NCI-H345 treated with DMSO at 0.1 percent for 48 hours (cell line): Measurements from ENCODE around the gene CPED1.
"Not testable (repeated sequence)": the region's sequence is repeated elsewhere in the genome, so short reads cannot be mapped to it uniquely, and the experiment has no call there.

Source experiments
- DNase-seq: peaks from one replicate; lab custom pipeline; 2025; ENCODE audit not compliant: unreplicated experiment; lab: John Stamatoyannopoulos, UW

CPED1 gene

DNA sequence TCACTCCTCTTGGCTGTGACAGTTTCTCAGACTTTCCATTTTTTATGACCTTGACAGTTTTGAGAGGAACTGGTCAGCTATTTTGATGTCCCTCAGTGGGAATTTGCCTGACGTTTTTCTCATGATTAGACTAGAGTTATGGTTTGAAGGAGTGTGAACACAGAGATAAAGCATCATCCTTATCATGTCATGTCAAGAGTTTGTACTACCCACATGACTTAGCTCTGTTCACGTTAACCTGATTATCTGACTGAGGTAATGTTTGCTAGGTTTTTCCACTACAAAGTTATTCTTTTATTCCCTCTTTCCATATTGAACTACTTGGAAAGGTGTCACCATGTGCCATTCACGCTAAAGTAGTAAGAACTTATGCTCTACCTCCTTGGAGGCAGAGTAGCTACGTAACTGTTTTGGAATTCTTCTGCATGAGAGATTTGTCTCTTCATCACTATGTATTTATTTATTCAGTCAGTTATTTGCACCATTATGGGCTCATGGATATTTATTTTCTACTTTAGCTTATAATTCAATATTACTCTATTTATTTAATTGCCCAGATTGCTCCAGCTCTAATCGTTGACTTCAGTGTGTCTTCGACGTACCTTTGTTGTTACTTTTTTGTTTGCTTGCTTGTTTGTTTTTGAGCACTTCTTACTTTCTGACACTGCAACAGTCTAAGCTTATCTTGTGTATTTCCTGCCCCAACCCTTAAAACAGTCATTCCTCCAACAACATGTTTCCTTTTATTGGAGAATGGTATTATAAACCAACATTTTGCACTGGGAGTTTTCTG lies 50.4 kb downstream of the CPED1 start:
- no peak for DNase-seq

DNA sequence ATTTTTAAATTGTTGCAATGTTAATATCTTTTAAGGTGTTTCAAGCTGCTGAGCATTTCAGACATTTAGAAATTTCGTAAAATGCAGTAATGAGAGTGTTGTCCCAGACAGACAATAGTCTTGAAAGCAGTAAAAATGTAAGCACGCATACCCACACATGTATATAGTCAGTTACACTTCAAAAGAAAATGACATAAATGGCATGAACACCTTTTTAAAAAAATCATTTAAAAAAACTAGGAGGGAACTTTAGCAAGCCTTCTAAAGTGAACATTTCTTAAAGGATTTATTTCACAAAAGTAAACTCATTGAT lies 51.0 kb downstream of the CPED1 start:
- no peak for DNase-seq

- DNase-seq, result no peak
Measured at GRCh38 chr7:121039994-121040393, 51.5 kb downstream of the CPED1 start.

- no peak for DNase-seq
Measured at GRCh38 chr7:121041516-121042148, 53.1 kb downstream of the CPED1 start.

- no peak for DNase-seq
Measured at GRCh38 chr7:121042195-121042594, 53.7 kb downstream of the CPED1 start.

- no peak for DNase-seq
Measured at GRCh38 chr7:121042899-121043298, 54.4 kb downstream of the CPED1 start.

- no peak for DNase-seq
Measured at GRCh38 chr7:121043314-121044234, 55.1 kb downstream of the CPED1 start.

- DNase-seq, result no peak
Measured at GRCh38 chr7:121045090-121045489, 56.6 kb downstream of the CPED1 start.

- no peak for DNase-seq
Measured at GRCh38 chr7:121046009-121046408, 57.5 kb downstream of the CPED1 start.

- DNase-seq, result no peak
Measured at GRCh38 chr7:121046893-121047468, 58.5 kb downstream of the CPED1 start.

DNA sequence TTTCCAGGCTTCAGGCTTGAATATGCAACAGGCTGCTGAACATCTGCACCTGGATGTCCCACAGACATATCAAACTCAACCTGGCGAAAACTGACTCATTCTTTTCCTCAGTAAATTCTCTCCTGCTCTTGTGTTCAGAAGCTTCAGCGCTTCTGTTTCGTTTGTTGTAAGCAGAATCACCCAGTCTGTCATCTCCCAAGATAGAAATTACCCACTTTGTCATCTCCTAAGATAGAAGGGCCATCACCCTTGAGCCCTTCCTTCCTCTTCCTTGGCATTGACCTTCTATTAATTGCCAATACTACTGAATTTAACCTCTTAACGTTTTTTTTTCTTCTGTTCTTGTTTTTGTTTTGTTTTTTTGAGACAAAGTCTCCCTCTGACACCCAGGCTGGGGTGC lies 59.7 kb downstream of the CPED1 start:
- DNase-seq, result no peak

- DNase-seq, result no peak
Measured at GRCh38 chr7:121049028-121049791, 60.7 kb downstream of the CPED1 start.

- DNase-seq, result no peak
Measured at GRCh38 chr7:121049897-121050296, 61.4 kb downstream of the CPED1 start.

GRCh38 chr7:121053219-121053618 lies 64.7 kb downstream of the CPED1 start:
- no peak for DNase-seq

DNA sequence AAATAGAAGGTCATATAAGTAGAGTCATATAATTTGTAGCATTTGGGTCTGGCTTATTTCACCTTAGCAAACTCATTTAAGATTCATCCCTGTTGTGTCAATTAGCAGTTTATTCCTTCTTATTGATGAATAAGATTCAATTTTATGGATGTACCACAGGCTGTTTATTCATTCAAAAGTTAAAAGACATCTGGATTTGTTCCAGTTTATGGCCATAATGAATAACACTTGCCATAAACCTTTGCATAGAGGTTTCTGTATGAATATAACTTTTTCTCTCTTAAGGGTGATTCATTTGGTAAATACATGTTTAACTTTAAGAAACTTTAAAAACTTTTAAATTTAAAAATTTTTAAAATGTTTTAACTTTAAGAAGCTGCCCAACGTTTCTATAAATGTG lies 66.4 kb downstream of the CPED1 start:
- no peak for DNase-seq

GRCh38 chr7:121057878-121058277 lies 69.4 kb downstream of the CPED1 start:
- DNase-seq, result no peak

GRCh38 chr7:121058975-121059374 lies 70.5 kb downstream of the CPED1 start:
- DNase-seq, result no peak

DNA sequence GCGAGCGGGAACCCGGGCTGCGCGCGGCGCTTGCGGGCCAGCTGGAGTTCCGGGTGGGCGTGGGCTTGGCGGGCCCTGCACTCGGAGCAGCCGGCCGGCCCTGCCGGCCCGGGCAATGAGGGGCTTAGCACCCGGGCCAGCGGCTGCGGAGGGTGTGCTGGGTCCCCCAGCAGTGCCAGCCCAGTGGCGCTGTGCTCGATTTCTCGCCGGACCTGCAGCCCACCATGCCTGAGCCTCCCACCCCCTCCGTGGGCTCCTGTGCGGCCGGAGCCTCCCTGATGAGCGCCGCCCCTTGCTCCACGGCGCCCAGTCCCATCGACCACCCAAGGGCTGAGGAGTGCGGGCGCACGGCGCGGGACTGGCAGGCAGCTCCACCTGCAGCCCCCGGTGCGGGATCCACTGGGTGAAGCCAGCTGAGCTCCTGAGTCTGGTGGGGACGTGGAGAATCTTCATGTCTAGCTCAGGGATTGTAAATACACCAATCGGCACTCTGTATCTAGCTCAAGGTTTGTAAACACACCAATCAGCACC lies 71.5 kb downstream of the CPED1 start:
- DNase-seq, result not testable (repeated sequence)

DNA sequence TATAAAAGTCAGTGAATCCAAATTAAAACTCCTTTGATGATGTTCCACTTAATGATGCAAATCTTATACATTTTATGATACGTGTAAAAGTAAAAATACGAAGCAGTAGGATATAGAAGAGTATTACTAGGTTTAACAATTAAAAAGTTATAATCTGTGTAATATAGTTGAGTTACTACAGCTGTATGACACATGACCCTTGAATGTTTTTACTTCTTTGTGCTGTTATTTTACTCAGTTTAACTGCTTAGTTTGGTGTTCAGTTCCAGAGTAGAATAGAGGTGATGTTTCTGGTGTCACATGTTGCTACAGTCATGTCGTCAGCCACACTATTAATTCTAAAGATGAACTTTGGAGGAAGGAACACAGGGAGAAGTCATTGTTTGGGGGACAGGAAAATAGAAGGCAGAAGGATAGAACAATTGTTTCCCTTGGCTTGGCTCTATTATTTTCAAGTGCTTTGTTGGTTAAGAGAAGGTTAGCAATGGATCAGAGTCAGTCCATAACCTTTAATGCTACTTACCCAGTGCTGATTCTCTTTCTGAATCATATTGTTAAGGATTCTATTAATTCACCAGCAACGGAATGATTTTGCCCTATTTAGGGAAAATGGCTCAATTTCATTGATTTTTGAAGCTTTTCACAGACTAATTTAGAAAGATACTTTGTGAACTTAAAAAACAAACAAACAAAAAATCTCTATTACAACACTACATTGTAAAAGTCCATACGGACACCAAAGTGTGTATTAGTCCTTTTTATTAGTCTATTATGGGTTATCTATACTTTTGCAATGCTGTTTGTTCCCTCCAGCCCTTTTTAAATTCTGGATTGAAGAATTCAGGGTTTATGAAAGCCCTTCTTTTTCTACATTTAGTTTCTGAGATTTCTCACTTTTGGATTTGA lies 73.4 kb downstream of the CPED1 start:
- no peak for DNase-seq
